GM23248 (cell line): ENCODE results near the gene RBFOX1.

ENCODE experiments used
- EZH2 ChIP-seq: fragments of 200-600 bp; sonication (generic); IDR thresholded peaks from 2 replicates; pipeline ENCODE4 v1.6.1; 2018; ENCODE audit warnings: antibody characterized with exemption, mild to moderate bottlenecking; ENCODE audit not compliant: insufficient read depth, poor library complexity, severe bottlenecking
- EZH2phosphoT487 ChIP-seq: fragments of 200-600 bp; sonication (generic); IDR thresholded peaks from 2 replicates; pipeline ENCODE4 v1.6.1; 2018; ENCODE audit warnings: antibody characterized with exemption, moderate library complexity, mild to moderate bottlenecking, low read depth; ENCODE audit not compliant: insufficient read depth

DNA sequence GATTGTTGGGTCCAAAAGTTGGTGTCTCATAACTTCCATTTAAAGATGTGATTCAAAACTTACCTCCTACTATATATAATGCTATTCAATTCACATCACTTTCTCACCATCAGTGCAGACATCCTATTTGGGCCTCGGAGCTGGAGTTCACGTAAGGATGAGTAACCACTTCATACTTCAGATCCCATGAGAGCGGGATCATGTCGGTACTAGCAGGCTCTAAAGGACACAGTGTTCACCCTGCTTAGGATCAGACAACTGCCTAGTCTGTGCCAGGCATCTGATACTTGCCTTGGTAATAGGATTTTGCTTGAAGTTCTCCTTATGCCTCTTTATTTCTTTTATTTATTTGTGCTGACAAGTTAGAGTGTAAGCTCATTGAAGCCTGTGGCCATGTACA, 39.5 kb downstream of the RBFOX1 start:
- no peak for TF ChIP-seq EZH2
- TF ChIP-seq EZH2phosphoT487 = no peak
